Left lung (tissue), 10 donors: ENCODE data around the gene ECHDC1. TPM values are rescaled to one million over a fixed set of nuclear protein-coding genes. Genes with fewer than 3 reads are reported as not detected.
A peak's percentile ranks its signal among the peaks of the same experiment; 100 is the strongest.
"Not testable (repeated sequence)": the region's sequence is repeated elsewhere in the genome, so short reads cannot be mapped to it uniquely, and the experiment has no call there.

Experiments
- ATAC-seq: fragments of 200-7000 bp; cut with Tn5 transposase; one replicate; pipeline ENCODE4 v1.9.1; 2020; ENCODE audit warnings: moderate library complexity
- DNase-seq, 4 donors: peaks; one replicate each; pipeline ENCODE4 v3.0.0-alpha.2; 2013 to 2020
- H3K27ac ChIP-seq, 2 donors: fragments of 200-600 bp; sonication (generic) in 1 of 2; one replicate each; pipeline versions ENCODE4 v1.5.0 to v1.8.0; 2020 to 2021
- H3K27me3 ChIP-seq, 2 donors: fragments of 200-600 bp; sonication (generic) in 1 of 2; one replicate each; pipeline versions ENCODE4 v1.5.0 to v1.8.0; 2020 to 2021
- H3K36me3 ChIP-seq, 2 donors: fragments of 200-600 bp; sonication (generic) in 1 of 2; one replicate each; pipeline versions ENCODE4 v1.5.0 to v1.8.0; 2020 to 2021
- H3K4me1 ChIP-seq, 2 donors: fragments of 200-600 bp; one replicate each; pipeline ENCODE4 v1.8.0; 2021
- H3K4me3 ChIP-seq, 2 donors: fragments of 200-600 bp; sonication (generic) in 1 of 2; one replicate each; pipeline versions ENCODE4 v1.5.0 to v1.8.0; 2020 to 2021; ENCODE audit warnings: mild to moderate bottlenecking in 1 of 2
- H3K9me3 ChIP-seq, 2 donors: fragments of 200-600 bp; sonication (generic) in 1 of 2; one replicate each; pipeline versions ENCODE4 v1.5.0 to v1.8.0; 2020 to 2021
- CTCF ChIP-seq, 2 donors: fragments of 200-600 bp; sonication (generic) in 1 of 2; IDR thresholded peaks; one replicate each; pipeline versions ENCODE4 v1.5.0 to v1.8.0; 2021; ENCODE audit warnings: antibody characterized with exemption in 2 of 2
- intact Hi-C, 2 donors: fragments of 100-400 bp; cut with DNase I; formaldehyde crosslinking; loops; one replicate each; pipeline versions ENCODE4 v1.11.2 to v1.14.2; 2022
- polyA plus RNA-seq, 6 donors: library from polyadenylated mRNA; unstranded; fragments of 120-200 nt; gene quantifications; one replicate each; pipeline ENCODE4 v1.2.1, GENCODE V29; 2013; ENCODE audit not compliant: insufficient read length in 6 of 6
- total RNA-seq, 2 donors: library from RNA; stranded (reverse); fragmentation: NEBNext Ultra II Directional; extraction: Animal tissue kit (Norgen Biotek cat#: 25700); gene quantifications; one replicate each; pipeline ENCODE4 v1.2.1, GENCODE V29; 2021
- donor health status: DM: no; HTN: yes; CAD: no.
- donor health status: DM: no; HTN: no; CAD: no.

ECHDC1 gene
- total and polyA plus RNA-seq, 8 donors = 65.9 to 88.2 (median 81.0) TPM

- no peaks in the 10 kb centered on the region for H3K36me3 ChIP-seq
Observed at GRCh38 chr6:127389706-127390105, 46.3 kb upstream of the ECHDC1 start.

GRCh38 chr6:127385668-127386430 is 42.4 kb upstream of the ECHDC1 start:
- no peaks in the 10 kb centered on the region for H3K36me3 ChIP-seq
- ATAC-seq (peak; percentile 40), DNase-seq (peak in 2 of 4 donors; percentile 66 to 78)
- intact Hi-C loops = no loop called here
- H3K27me3 ChIP-seq = no peaks in the 10 kb centered on the region
- no peaks in the 10 kb centered on the region for H3K9me3 ChIP-seq
- H3K27ac ChIP-seq = no peak overlapping the region
- H3K4me3 ChIP-seq = no peak overlapping the region
- H3K4me1 ChIP-seq = no peaks in the 10 kb centered on the region
- TF ChIP-seq CTCF (IDR thresholded peaks at IDR 0.05) = no peak

More at GRCh38 chr6:127389706-127390105, 46.3 kb upstream of the ECHDC1 start:
- DNase-seq = no peak
- no peak for TF ChIP-seq CTCF (IDR thresholded peaks at IDR 0.05)
- ATAC-seq = no peak
- H3K27me3 ChIP-seq = no peaks in the 10 kb centered on the region
- H3K27ac ChIP-seq = no peak overlapping the region
- intact Hi-C loops = no loop called here
- no peak overlapping the region for H3K4me3 ChIP-seq
- no peaks in the 10 kb centered on the region for H3K4me1 ChIP-seq
- no peaks in the 10 kb centered on the region for H3K9me3 ChIP-seq

GRCh38 chr6:127384848-127385247 is 41.4 kb upstream of the ECHDC1 start:
- H3K27me3 ChIP-seq, H3K9me3 ChIP-seq, H3K4me1 ChIP-seq, H3K4me3 ChIP-seq, H3K27ac ChIP-seq, H3K36me3 ChIP-seq, DNase-seq, ATAC-seq, intact Hi-C loops: not testable (repeated sequence)

GRCh38 chr6:127383988-127384387 is 40.6 kb upstream of the ECHDC1 start:
- TF ChIP-seq CTCF (IDR thresholded peaks at IDR 0.05) = no peak
- Histone ChIP-seq H3K4me1 (no peaks in the 10 kb centered on the region), H3K36me3 (no peaks in the 10 kb centered on the region), H3K9me3 (no peaks in the 10 kb centered on the region), H3K27ac (no peak overlapping the region), H3K27me3 (no peaks in the 10 kb centered on the region), H3K4me3 (no peak overlapping the region)
- no peak for ATAC-seq
- no peak for DNase-seq
- intact Hi-C loops = no loop called here

GRCh38 chr6:127382413-127382812 is 39.0 kb upstream of the ECHDC1 start:
- Histone ChIP-seq H3K27ac (no peak overlapping the region), H3K9me3 (no peaks in the 10 kb centered on the region), H3K4me1 (no peaks in the 10 kb centered on the region), H3K36me3 (no peaks in the 10 kb centered on the region), H3K4me3 (no peak overlapping the region), H3K27me3 (no peaks in the 10 kb centered on the region)
- TF ChIP-seq CTCF (IDR thresholded peaks at IDR 0.05) = no peak
- intact Hi-C loops = no loop called here
- ATAC-seq = no peak
- no peak for DNase-seq

- intact Hi-C loops = no loop called here
- Histone ChIP-seq H3K36me3 (no peaks in the 10 kb centered on the region), H3K27ac (no peak overlapping the region), H3K4me3 (no peak overlapping the region), H3K27me3 (no peaks in the 10 kb centered on the region), H3K9me3 (no peaks in the 10 kb centered on the region), H3K4me1 (no peaks in the 10 kb centered on the region)
- TF ChIP-seq CTCF (IDR thresholded peaks at IDR 0.05) = no peak
- ATAC-seq (no peak), DNase-seq (no peak)
Observed at GRCh38 chr6:127381384-127381783, 38.0 kb upstream of the ECHDC1 start.
